GM23248 (cell line): ENCODE measurements around the gene TIPARP. TPM values are rescaled to one million over a fixed set of nuclear protein-coding genes. Genes with fewer than 3 reads are reported as not detected.
A peak's percentile ranks its signal among the peaks of the same experiment; 100 is the strongest.

Experiments
- DNase-seq: peaks from one replicate; pipeline ENCODE4 v3.0.0-alpha.2; 2015
- H2AFZ ChIP-seq: fragments of 200-600 bp; sonication (generic); 2 replicates; pipeline ENCODE4 v1.6.1; 2016; ENCODE audit warnings: antibody characterized with exemption
- H3F3A ChIP-seq: fragments of 200-600 bp; sonication (generic); 2 replicates; pipeline ENCODE4 v1.6.1; 2016; ENCODE audit warnings: mild to moderate bottlenecking, antibody characterized with exemption, mixed run types; ENCODE audit not compliant: insufficient read depth
- H3K27ac ChIP-seq: fragments of 200-600 bp; sonication (generic); 2 replicates; pipeline ENCODE4 v1.5.1; 2016; ENCODE audit warnings: mild to moderate bottlenecking
- H3K27me3 ChIP-seq: fragments of 200-600 bp; sonication (generic); replicated peaks from 2 replicates; pipeline ENCODE4 v1.6.1; 2016; ENCODE audit warnings: mild to moderate bottlenecking; ENCODE audit not compliant: insufficient read depth
- H3K36me3 ChIP-seq: fragments of 200-600 bp; sonication (generic); 2 replicates; pipeline ENCODE4 v1.6.1; 2016; ENCODE audit warnings: low read depth, mild to moderate bottlenecking
- H3K4me1 ChIP-seq: fragments of 200-600 bp; sonication (generic); 2 replicates; pipeline ENCODE4 v1.6.1; 2016; ENCODE audit warnings: mild to moderate bottlenecking; ENCODE audit not compliant: insufficient read depth
- H3K4me2 ChIP-seq: fragments of 200-600 bp; sonication (generic); one replicate; pipeline ENCODE4 v1.6.1; 2016; ENCODE audit warnings: mild to moderate bottlenecking; ENCODE audit not compliant: unreplicated experiment
- H3K4me3 ChIP-seq: fragments of 200-600 bp; sonication (generic); 2 replicates; pipeline ENCODE4 v1.5.1; 2016; ENCODE audit warnings: mild to moderate bottlenecking
- H3K79me2 ChIP-seq: fragments of 200-600 bp; sonication (generic); 2 replicates; pipeline ENCODE4 v1.6.1; 2016; ENCODE audit warnings: mild to moderate bottlenecking; ENCODE audit not compliant: insufficient read depth
- H3K9ac ChIP-seq: fragments of 200-600 bp; sonication (generic); 2 replicates; pipeline ENCODE4 v1.6.1; 2016; ENCODE audit warnings: mild to moderate bottlenecking
- H3K9me2 ChIP-seq: fragments of 200-600 bp; sonication (generic); 2 replicates; pipeline ENCODE4 v1.6.1; 2016; ENCODE audit warnings: mixed run types, mild to moderate bottlenecking, moderate library complexity; ENCODE audit not compliant: insufficient read depth
- H3K9me3 ChIP-seq: fragments of 200-600 bp; sonication (generic); one replicate; pipeline ENCODE4 v1.6.1; 2017; ENCODE audit warnings: low read depth
- H4K20me1 ChIP-seq: fragments of 200-600 bp; sonication (generic); 2 replicates; pipeline ENCODE4 v1.6.0; 2016; ENCODE audit not compliant: insufficient read depth
- EZH2 ChIP-seq: fragments of 200-600 bp; sonication (generic); IDR thresholded peaks from 2 replicates; pipeline ENCODE4 v1.6.1; 2018; ENCODE audit warnings: antibody characterized with exemption, mild to moderate bottlenecking; ENCODE audit not compliant: insufficient read depth, poor library complexity, severe bottlenecking
- EZH2phosphoT487 ChIP-seq: fragments of 200-600 bp; sonication (generic); IDR thresholded peaks from 2 replicates; pipeline ENCODE4 v1.6.1; 2018; ENCODE audit warnings: antibody characterized with exemption, moderate library complexity, mild to moderate bottlenecking, low read depth; ENCODE audit not compliant: insufficient read depth
- WGBS, 2 experiments: methylation state at CpG; one replicate each; pipeline ENCODE4 v1.1.6; 2015 to 2017; ENCODE audit warnings: low lambda C conversion rate in 2 of 2, low coverage in 1 of 2; ENCODE audit errors: missing lambda C conversion rate in 2 of 2; 5-methylcytosine and 5-hydroxymethylcytosine counted together
- in situ Hi-C: fragments of 300-500 bp; cut with MboI; formaldehyde crosslinking; loops from 2 replicates; pipeline ENCODE4 v1.15.0; 2020
- polyA plus RNA-seq: library from polyadenylated mRNA; unstranded; fragments of >200 nt; fragmentation: Nextera tagmentation; extraction: Ambion mirVana; gene quantifications from 2 replicates; pipeline ENCODE4 v1.2.1, GENCODE V29; 2016
- total RNA-seq: library from RNA; depleted of rRNA; stranded (reverse); fragments of >200 nt; shearing (Covaris generic); gene quantifications from 2 replicates; pipeline ENCODE4 v1.2.3, GENCODE V29; 2014

The TIPARP gene
- total and polyA plus RNA-seq, 2 experiments from 2014 or later, result 35.1 to 89.5 TPM

DNA sequence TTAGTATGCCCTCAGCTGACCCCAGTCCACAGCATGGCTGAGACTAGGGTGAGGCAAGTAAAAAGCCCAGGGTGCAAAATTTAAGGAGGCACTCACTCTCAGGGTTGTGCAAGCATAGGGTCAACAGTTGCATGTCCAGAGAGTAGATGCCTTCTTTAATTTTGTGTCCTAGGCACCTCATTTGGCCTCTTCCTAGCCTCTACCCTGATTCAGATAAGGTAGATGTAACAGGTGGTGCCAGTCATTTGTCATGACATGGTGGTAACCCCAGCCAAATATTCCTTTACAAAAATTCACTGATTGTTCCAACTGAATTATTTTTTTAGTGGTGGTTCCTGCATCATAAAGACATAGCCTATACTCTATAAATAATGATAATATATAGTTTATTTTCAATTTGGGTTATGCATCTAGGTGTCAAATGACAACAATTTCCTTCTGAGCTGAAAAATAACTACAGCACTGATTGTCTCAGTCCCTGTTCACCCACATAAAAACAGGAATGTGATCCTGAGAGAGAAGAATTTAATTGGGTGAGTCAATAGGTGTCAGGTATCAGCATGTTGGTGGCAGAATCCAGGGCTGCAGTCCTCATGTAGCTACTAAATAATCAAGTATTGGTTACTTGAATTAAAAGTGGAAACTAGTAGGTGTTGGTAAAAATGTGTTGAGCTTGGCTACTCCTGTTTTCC is 44.2 kb upstream of the TIPARP start:
- H3K4me2 ChIP-seq, result peak overlapping the region; percentile 18
- no peaks in the 10 kb centered on the region for H3K27me3 ChIP-seq
- H3F3A ChIP-seq, result peaks cover 40% of the 10 kb centered on the region
- in situ Hi-C loops, result no loop called here
- peak overlapping the region; percentile 29 for H3K27ac ChIP-seq
- peaks cover 57% of the 10 kb centered on the region for H3K4me1 ChIP-seq
- H3K9me3 ChIP-seq, result no peaks in the 10 kb centered on the region
- no peak for TF ChIP-seq EZH2
- DNase-seq, result peak; percentile 62
- peaks cover 3% of the 10 kb centered on the region; the same call in 1 of the 2 replicates for H3K9me2 ChIP-seq
- no peak overlapping the region for H2AFZ ChIP-seq
- no peak overlapping the region for H3K9ac ChIP-seq
- no peaks in the 10 kb centered on the region for H3K36me3 ChIP-seq
- H4K20me1 ChIP-seq, result no peaks in the 10 kb centered on the region
- H3K79me2 ChIP-seq, result no peaks in the 10 kb centered on the region
- no peak overlapping the region for H3K4me3 ChIP-seq

DNA sequence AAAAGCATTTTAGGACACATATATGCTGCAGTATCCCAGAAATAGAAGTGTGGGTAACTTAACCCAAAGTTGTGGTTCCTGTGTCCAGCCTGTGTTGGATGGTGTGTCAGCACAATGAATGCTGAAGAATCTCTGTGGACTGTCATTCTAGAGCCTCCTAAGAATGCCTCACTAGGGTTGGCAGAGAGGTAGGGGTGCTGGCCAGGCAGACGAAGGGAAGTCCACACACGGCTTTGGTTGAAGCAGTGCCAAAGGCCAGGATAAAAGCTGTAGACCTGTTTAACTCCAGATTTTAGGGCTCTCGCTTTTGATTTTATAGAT is 43.7 kb upstream of the TIPARP start:
- WGBS, 2 experiments, result 59 to 69% methylated on average over 3 of the region's 3 CpGs
- Histone ChIP-seq H3K9ac (no peak overlapping the region), H3K9me2 (peaks cover 3% of the 10 kb centered on the region; the same call in 1 of the 2 replicates), H3K27me3 (no peaks in the 10 kb centered on the region), H3K36me3 (no peaks in the 10 kb centered on the region), H3K27ac (peak overlapping the region; percentile 29), H3K4me3 (no peak overlapping the region), H3K9me3 (no peaks in the 10 kb centered on the region), H3F3A (peaks cover 40% of the 10 kb centered on the region), H3K4me1 (peaks cover 57% of the 10 kb centered on the region), H2AFZ (no peak overlapping the region), H3K4me2 (peak overlapping the region; percentile 18), H3K79me2 (no peaks in the 10 kb centered on the region), H4K20me1 (no peaks in the 10 kb centered on the region)
- in situ Hi-C loops, result no loop called here
- DNase-seq, result peak; percentile 52
- no peak for TF ChIP-seq EZH2
- no peak for TF ChIP-seq EZH2phosphoT487

DNA sequence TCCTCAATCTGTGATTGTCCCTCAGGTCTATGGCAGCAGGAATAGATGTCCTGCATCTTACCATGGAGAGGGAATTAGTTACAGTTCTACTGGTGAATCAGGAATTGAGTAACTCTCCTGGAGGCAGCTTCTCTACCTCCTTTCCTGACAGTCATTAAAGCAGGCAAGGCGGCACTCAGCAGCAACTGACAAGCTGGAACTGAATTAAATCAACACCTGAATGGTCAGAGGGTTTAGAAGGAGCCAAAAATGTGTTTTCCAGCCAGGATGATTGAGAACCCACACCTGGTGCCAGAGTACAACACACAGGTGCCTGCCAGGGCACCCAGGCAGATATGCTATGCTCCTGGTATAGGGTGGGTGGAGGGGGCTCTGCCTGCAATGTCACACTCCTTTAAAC is 43.1 kb upstream of the TIPARP start:
- peaks cover 40% of the 10 kb centered on the region for H3F3A ChIP-seq
- H3K9me3 ChIP-seq, result no peaks in the 10 kb centered on the region
- in situ Hi-C loops, result no loop called here
- H3K4me3 ChIP-seq, result no peak overlapping the region
- no peaks in the 10 kb centered on the region for H3K79me2 ChIP-seq
- no peak overlapping the region for H3K27ac ChIP-seq
- no peak overlapping the region for H3K4me2 ChIP-seq
- no peak overlapping the region for H3K9ac ChIP-seq
- H3K36me3 ChIP-seq, result no peaks in the 10 kb centered on the region
- no peak for TF ChIP-seq EZH2phosphoT487
- H2AFZ ChIP-seq, result no peak overlapping the region
- 92 to 100% methylated on average over 1 of the region's 1 CpG for WGBS, 2 experiments
- H3K9me2 ChIP-seq, result peaks cover 3% of the 10 kb centered on the region; the same call in 1 of the 2 replicates
- H4K20me1 ChIP-seq, result no peaks in the 10 kb centered on the region
- DNase-seq, result peak; percentile 45
- peaks cover 57% of the 10 kb centered on the region for H3K4me1 ChIP-seq
- no peaks in the 10 kb centered on the region for H3K27me3 ChIP-seq

DNA sequence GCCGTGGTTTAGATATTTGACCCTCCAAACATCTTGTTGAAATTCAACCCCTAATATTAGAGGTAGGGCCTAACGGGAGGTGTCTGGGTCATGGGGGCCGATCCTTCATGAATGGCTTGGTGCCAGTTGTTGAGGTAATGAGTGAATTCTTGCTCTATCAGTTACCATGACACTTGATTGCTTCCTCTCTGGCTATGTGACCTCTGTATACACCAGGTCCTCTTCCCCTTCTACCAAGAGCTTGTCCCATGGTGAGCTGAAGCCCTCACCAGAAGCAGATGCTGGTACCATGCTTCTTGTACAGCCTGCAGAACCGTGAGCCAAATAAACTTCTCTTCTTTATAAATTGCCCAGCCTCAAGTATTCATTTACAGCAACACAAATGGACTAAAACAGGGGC is 41.8 kb upstream of the TIPARP start:
- H3K4me3 ChIP-seq, result no peak overlapping the region
- no peak overlapping the region for H3K4me2 ChIP-seq
- peaks cover 3% of the 10 kb centered on the region; the same call in 1 of the 2 replicates for H3K9me2 ChIP-seq
- H3F3A ChIP-seq, result peaks cover 40% of the 10 kb centered on the region
- no peaks in the 10 kb centered on the region for H3K36me3 ChIP-seq
- no peaks in the 10 kb centered on the region for H3K9me3 ChIP-seq
- in situ Hi-C loops, result no loop called here
- DNase-seq, result no peak
- peaks cover 57% of the 10 kb centered on the region for H3K4me1 ChIP-seq
- 0 out of 2 replicates have a peak overlapping the region, but pooled peaks have one; percentile 85 for H3K27ac ChIP-seq
- no peak for TF ChIP-seq EZH2
- no peak for TF ChIP-seq EZH2phosphoT487
- no peak overlapping the region for H3K9ac ChIP-seq
- no peak overlapping the region for H2AFZ ChIP-seq
- 72 to 88% methylated on average over 4 of the region's 4 CpGs for WGBS, 2 experiments
- H3K27me3 ChIP-seq, result no peaks in the 10 kb centered on the region
- no peaks in the 10 kb centered on the region for H4K20me1 ChIP-seq
- no peaks in the 10 kb centered on the region for H3K79me2 ChIP-seq

DNA sequence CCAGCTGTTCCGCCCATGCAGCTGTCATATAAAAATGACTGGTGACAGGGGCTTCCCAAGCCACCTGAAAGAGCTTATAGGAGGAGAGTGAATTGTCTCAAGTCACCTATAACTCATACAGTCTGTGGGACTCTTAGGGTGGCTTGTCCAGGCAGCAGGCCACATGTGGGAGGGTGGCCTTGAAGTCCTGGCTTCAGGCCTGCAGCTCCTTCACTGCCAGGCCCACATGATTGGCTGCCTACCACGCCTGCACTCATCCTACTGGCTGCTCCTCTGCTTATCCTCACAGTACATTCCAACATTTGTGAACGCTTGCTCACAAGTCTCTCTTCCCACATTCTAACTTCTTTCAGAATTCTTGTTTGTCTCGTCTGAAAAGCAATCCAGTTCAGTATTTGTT is 41.1 kb upstream of the TIPARP start:
- peak overlapping the region; percentile 58 for H3K9ac ChIP-seq
- H3K4me2 ChIP-seq, result peak overlapping the region; percentile 45
- H3K27ac ChIP-seq, result peak overlapping the region; percentile 85
- H3K36me3 ChIP-seq, result no peaks in the 10 kb centered on the region
- H3K79me2 ChIP-seq, result no peaks in the 10 kb centered on the region
- no peaks in the 10 kb centered on the region for H3K9me2 ChIP-seq
- no peaks in the 10 kb centered on the region for H3K9me3 ChIP-seq
- H3K27me3 ChIP-seq, result no peaks in the 10 kb centered on the region
- 28 to 34% methylated on average over 4 of the region's 4 CpGs for WGBS, 2 experiments
- peaks cover 52% of the 10 kb centered on the region for H3K4me1 ChIP-seq
- H4K20me1 ChIP-seq, result no peaks in the 10 kb centered on the region
- 0 out of 2 replicates have a peak overlapping the region, but pooled peaks have one; percentile 30 for H3K4me3 ChIP-seq
- peaks cover 40% of the 10 kb centered on the region for H3F3A ChIP-seq
- TF ChIP-seq EZH2phosphoT487, result no peak
- no peak for TF ChIP-seq EZH2
- peak overlapping the region; percentile 72 for H2AFZ ChIP-seq
- in situ Hi-C loops, result no loop called here
- DNase-seq, result peak; percentile 90
